Measurements from ENCODE around the gene TPSD1.

DNA sequence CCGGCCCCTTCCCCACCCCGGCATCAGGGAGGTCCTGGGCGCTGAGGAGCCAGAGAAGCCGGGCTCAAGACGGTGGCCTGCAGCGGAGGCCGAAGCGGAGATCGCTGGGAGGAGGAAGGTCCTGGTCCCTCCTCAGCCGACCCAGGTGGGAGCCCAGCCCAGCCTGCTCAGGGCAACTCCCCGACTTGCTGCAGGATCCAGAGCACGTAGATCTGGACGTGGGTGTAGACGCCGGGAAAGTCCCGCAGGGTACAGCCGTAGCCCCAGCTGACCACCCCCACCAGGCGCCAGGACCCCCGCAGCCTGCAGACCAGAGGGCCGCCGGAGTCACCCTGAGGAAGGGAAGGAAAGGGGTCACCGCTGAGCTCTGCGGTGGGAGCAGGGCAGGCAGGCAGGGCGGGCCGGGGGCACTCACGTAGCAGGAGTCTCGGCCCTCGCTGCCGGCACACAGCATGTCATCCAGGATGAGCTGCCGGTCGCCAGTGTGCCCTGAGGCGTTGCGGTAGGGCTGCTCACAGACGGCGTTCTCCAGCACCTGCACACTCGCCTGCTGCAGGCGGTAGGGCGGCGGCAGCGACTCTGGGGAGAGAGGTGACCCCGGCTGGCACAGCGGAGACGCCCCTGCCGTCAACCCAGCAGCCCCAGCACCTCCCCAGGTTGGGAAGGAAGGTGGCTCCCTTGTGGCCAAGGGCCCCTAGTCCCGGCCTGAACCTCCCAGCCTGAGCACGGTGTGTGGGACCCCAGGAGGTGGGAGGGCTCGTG, 5.4 kb downstream of the TPSD1 start:
- TF ChIP-seq, protein P1, sequence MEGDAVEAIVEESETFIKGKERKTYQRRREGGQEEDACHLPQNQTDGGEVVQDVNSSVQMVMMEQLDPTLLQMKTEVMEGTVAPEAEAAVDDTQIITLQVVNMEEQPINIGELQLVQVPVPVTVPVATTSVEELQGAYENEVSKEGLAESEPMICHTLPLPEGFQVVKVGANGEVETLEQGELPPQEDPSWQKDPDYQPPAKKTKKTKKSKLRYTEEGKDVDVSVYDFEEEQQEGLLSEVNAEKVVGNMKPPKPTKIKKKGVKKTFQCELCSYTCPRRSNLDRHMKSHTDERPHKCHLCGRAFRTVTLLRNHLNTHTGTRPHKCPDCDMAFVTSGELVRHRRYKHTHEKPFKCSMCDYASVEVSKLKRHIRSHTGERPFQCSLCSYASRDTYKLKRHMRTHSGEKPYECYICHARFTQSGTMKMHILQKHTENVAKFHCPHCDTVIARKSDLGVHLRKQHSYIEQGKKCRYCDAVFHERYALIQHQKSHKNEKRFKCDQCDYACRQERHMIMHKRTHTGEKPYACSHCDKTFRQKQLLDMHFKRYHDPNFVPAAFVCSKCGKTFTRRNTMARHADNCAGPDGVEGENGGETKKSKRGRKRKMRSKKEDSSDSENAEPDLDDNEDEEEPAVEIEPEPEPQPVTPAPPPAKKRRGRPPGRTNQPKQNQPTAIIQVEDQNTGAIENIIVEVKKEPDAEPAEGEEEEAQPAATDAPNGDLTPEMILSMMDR (IDR thresholded peaks at IDR 0.05) = no peak
- no peak for TF ChIP-seq POLR2A (IDR thresholded peaks at IDR 0.05)
